Smooth muscle cell (in vitro differentiated cells): ENCODE data around the gene TPCN1. TPM values are rescaled to one million over a fixed set of nuclear protein-coding genes. Genes with fewer than 3 reads are reported as not detected.

Source experiments
- DNase-seq: peaks from one replicate; lab custom pipeline; 2025; ENCODE audit not compliant: unreplicated experiment; lab: John Stamatoyannopoulos, UW
- H2AFZ ChIP-seq: fragments of 200-600 bp; sonication (generic); 2 replicates; pipeline ENCODE4 v1.6.0; 2016; ENCODE audit warnings: antibody characterized with exemption, low read depth, mild to moderate bottlenecking
- H3F3A ChIP-seq: fragments of 200-600 bp; sonication (generic); 2 replicates; pipeline ENCODE4 v1.6.0; 2017; ENCODE audit warnings: antibody characterized with exemption, low read depth
- H3K27ac ChIP-seq: fragments of 200-600 bp; sonication (generic); 2 replicates; pipeline ENCODE4 v1.5.1; 2016; ENCODE audit warnings: low read depth, mild to moderate bottlenecking
- H3K27me3 ChIP-seq: fragments of 200-600 bp; sonication (generic); 2 replicates; pipeline ENCODE4 v1.6.1; 2016; ENCODE audit warnings: low read depth, mild to moderate bottlenecking
- H3K36me3 ChIP-seq: fragments of 200-600 bp; sonication (generic); 2 replicates; pipeline ENCODE4 v1.5.1; 2016; ENCODE audit warnings: low read depth
- H3K4me1 ChIP-seq: fragments of 200-600 bp; sonication (generic); 2 replicates; pipeline ENCODE4 v1.5.1; 2016; ENCODE audit warnings: low read depth
- H3K4me2 ChIP-seq: fragments of 200-600 bp; sonication (generic); 2 replicates; pipeline ENCODE4 v1.6.0; 2016; ENCODE audit warnings: mild to moderate bottlenecking
- H3K4me3 ChIP-seq: fragments of 200-600 bp; sonication (generic); 2 replicates; pipeline ENCODE4 v1.5.1; 2016; ENCODE audit warnings: mild to moderate bottlenecking
- H3K79me2 ChIP-seq: fragments of 200-600 bp; sonication (generic); 2 replicates; pipeline ENCODE4 v1.6.0; 2016; ENCODE audit warnings: low read depth, mild to moderate bottlenecking
- H3K9ac ChIP-seq: fragments of 200-600 bp; sonication (generic); 2 replicates; pipeline ENCODE4 v1.6.0; 2016; ENCODE audit warnings: low read depth
- H3K9me3 ChIP-seq: fragments of 200-600 bp; sonication (generic); replicated peaks from 2 replicates; pipeline ENCODE4 v1.5.1; 2016; ENCODE audit warnings: low read depth
- H4K20me1 ChIP-seq: fragments of 200-600 bp; sonication (generic); 2 replicates; pipeline ENCODE4 v1.6.0; 2016; ENCODE audit warnings: low read depth
- CTCF ChIP-seq: fragments of 200-600 bp; sonication (generic); IDR thresholded peaks from 2 replicates; pipeline ENCODE4 v1.5.1; 2017; ENCODE audit warnings: borderline replicate concordance, mild to moderate bottlenecking, antibody characterized with exemption; ENCODE audit not compliant: insufficient read depth, poor library complexity, severe bottlenecking
- WGBS: methylation state at CpG from one replicate; pipeline ENCODE4 v1.1.7; 2016; ENCODE audit warnings: low lambda C conversion rate; 5-methylcytosine and 5-hydroxymethylcytosine counted together
- polyA plus RNA-seq: library from polyadenylated mRNA; unstranded; fragments of >200 nt; fragmentation: Nextera tagmentation; extraction: Ambion mirVana; gene quantifications from 2 replicates; pipeline ENCODE4 v1.2.1, GENCODE V29; 2016
- total RNA-seq: library from RNA; depleted of rRNA; stranded (reverse); fragments of >200 nt; gene quantifications from 2 replicates; pipeline ENCODE4 v1.2.3, GENCODE V29; 2014

Gene TPCN1
- total and polyA plus RNA-seq, 2 experiments from 2014 or later: 12.9 to 29.2 TPM

- H3K36me3 ChIP-seq: no peaks in the 10 kb centered on the region
- H4K20me1 ChIP-seq: no peaks in the 10 kb centered on the region
- no peak overlapping the region for H3K9ac ChIP-seq
- H3K27ac ChIP-seq: no peak overlapping the region
- no peak for DNase-seq
- 96% methylated on average over 11 of the region's 11 CpGs for WGBS
- H3K4me1 ChIP-seq: peaks cover 10% of the 10 kb centered on the region
- no peaks in the 10 kb centered on the region for H3K79me2 ChIP-seq
- TF ChIP-seq CTCF: no peak
- peaks cover 7% of the 10 kb centered on the region for H3F3A ChIP-seq
- no peaks in the 10 kb centered on the region for H3K27me3 ChIP-seq
- H2AFZ ChIP-seq: no peak overlapping the region
- H3K9me3 ChIP-seq: no peaks in the 10 kb centered on the region
- no peak overlapping the region for H3K4me2 ChIP-seq
- H3K4me3 ChIP-seq: no peak overlapping the region
Observed at GRCh38 chr12:113248842-113249435, 27.7 kb downstream of the TPCN1 start.

DNA sequence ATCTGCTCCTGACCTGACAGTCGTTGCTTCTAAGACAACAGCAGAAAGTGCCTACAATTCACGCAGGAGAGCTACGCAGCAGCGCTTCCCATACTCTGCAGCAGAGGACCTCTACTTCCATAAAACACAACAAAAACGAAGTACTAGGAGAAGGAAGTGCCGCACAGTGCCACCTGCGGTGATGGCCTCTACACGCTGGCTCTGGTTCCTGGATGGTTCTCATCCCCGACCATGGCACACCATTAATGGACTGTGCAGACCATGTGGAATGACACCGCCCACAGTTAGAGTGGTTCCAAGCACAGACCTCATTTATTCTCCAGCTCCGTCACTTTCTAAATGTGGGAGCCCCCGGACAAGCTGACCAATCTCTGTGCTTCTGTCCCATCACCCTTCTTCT is 28.3 kb downstream of the TPCN1 start:
- no peak overlapping the region for H3K9ac ChIP-seq
- no peaks in the 10 kb centered on the region for H3K36me3 ChIP-seq
- no peak for TF ChIP-seq CTCF
- 96% methylated on average over 12 of the region's 12 CpGs for WGBS
- H3K27ac ChIP-seq: no peak overlapping the region
- DNase-seq: no peak
- no peak overlapping the region for H3K4me3 ChIP-seq
- H2AFZ ChIP-seq: no peak overlapping the region
- H3K4me2 ChIP-seq: no peak overlapping the region
- no peaks in the 10 kb centered on the region for H3K9me3 ChIP-seq
- no peaks in the 10 kb centered on the region for H3K27me3 ChIP-seq
- no peaks in the 10 kb centered on the region for H4K20me1 ChIP-seq
- no peaks in the 10 kb centered on the region for H3K79me2 ChIP-seq
- peaks cover 10% of the 10 kb centered on the region for H3K4me1 ChIP-seq
- H3F3A ChIP-seq: peaks cover 6% of the 10 kb centered on the region

DNA sequence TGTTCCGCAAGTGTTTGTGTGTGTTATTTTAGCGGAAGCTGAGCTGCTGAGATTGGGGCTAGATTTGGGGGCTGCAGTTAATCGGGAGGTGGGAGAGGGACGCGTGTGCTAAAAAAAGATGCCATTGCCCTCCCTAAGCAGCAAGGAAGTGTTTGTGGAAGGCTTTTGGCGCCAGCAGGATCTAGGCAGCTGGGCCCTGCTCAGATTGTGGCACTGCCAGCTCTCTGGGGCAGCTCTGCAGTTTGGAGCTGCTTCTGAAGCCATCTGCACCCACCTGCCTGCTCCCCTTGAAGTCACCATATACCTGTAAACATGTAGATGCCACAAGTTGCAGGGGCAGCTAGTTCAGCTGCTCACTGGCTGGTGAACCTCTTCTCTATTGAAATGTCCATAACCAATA is 28.8 kb downstream of the TPCN1 start:
- Histone ChIP-seq H3K9ac (no peak overlapping the region), H3K36me3 (no peaks in the 10 kb centered on the region), H3K4me1 (peaks cover 10% of the 10 kb centered on the region), H3K4me2 (no peak overlapping the region), H3F3A (peaks cover 1% of the 10 kb centered on the region), H3K27me3 (no peaks in the 10 kb centered on the region), H2AFZ (no peak overlapping the region), H3K4me3 (no peak overlapping the region), H3K9me3 (no peaks in the 10 kb centered on the region), H3K27ac (no peak overlapping the region), H3K79me2 (no peaks in the 10 kb centered on the region), H4K20me1 (no peaks in the 10 kb centered on the region)
- TF ChIP-seq CTCF: no peak
- DNase-seq: no peak
- WGBS: 98% methylated on average over 6 of the region's 6 CpGs

DNA sequence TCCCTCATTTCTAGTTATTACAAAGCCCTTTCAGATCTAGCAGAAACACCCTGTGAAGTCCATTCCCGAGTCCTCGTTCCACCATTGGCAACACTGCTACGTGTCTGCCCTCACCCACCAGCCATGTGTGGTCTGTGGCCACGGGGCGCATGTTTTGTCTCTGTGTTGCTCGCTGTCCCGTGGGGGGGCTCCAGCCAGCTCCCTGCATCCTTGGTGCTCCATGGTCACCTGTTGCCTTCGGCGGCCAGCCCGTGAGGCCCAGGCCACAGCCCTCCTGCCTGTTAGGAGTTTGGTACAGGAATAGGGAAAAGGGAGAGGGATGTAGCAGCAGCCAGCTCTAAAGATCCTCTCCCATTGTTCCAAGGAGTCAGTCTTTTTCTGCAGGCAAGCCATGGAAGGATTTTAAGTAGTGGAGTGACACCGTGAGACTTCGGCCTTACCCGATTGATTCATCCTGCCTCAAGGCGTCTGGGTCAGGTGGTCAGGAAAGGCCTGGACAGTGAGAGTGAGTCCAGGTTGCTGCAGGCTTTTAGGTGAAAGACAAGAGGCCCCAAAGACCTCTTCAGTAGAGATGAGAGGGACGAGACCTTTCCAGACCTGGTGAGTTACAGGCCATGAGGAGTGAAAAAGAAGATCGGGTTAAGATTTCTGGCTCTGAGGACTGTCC is 30.3 kb downstream of the TPCN1 start:
- Histone ChIP-seq H3K9ac (no peak overlapping the region), H3K36me3 (no peaks in the 10 kb centered on the region), H3K4me1 (peaks cover 4% of the 10 kb centered on the region), H3K79me2 (no peaks in the 10 kb centered on the region), H4K20me1 (no peaks in the 10 kb centered on the region), H3F3A (no peaks in the 10 kb centered on the region), H2AFZ (no peak overlapping the region), H3K27ac (no peak overlapping the region), H3K27me3 (no peaks in the 10 kb centered on the region), H3K4me3 (no peak overlapping the region), H3K9me3 (no peaks in the 10 kb centered on the region), H3K4me2 (no peak overlapping the region)
- DNase-seq: no peak
- WGBS: 90% methylated on average over 16 of the region's 16 CpGs
- TF ChIP-seq CTCF: no peak
